Tibial nerve (tissue), 3 donors: Measurements from ENCODE around the gene GRIP2.

Experiments
- CTCF ChIP-seq, 5 experiments: fragments of 200-600 bp in 3 of 5; fragments of 450-650 bp in 2 of 5; sonication (generic) in 3 of 5; IDR thresholded peaks; one replicate each; pipeline ENCODE4 v1.5.1; 2016 to 2019; ENCODE audit warnings: antibody characterized with exemption in 5 of 5, mild to moderate bottlenecking in 3 of 5, moderate library complexity in 2 of 5
- POLR2A ChIP-seq, 2 donors: fragments of 450-650 bp; IDR thresholded peaks; one replicate each; pipeline ENCODE4 v1.6.1; 2017; ENCODE audit warnings: antibody characterized with exemption in 2 of 2, mild to moderate bottlenecking in 2 of 2, moderate library complexity in 2 of 2

- TF ChIP-seq CTCF (IDR thresholded peaks at IDR 0.05) (no peak), POLR2A (IDR thresholded peaks at IDR 0.05) (no peak)
Measured at GRCh38 chr3:14518893-14519292, 21.2 kb downstream of the GRIP2 start.
